ENCODE results near the gene ADAMTS20.
A peak's percentile ranks its signal among the peaks of the same experiment; 100 is the strongest.

The ADAMTS20 gene

GRCh38 chr12:43493261-43493797 lies 58.7 kb downstream of the ADAMTS20 start:
- no peak for DNase-seq (ENCODE audit: low read depth, low spot score)

GRCh38 chr12:43482311-43483085 lies 69.5 kb downstream of the ADAMTS20 start:
- no peak for DNase-seq (ENCODE audit: low read depth, low spot score)

- no peak for DNase-seq (ENCODE audit: low read depth, low spot score)
Observed at GRCh38 chr12:43480591-43480990, 71.4 kb downstream of the ADAMTS20 start.

GRCh38 chr12:43462741-43463140 lies 89.3 kb downstream of the ADAMTS20 start:
- no peak for DNase-seq (ENCODE audit: low read depth, low spot score)

GRCh38 chr12:43462080-43462479 lies 89.9 kb downstream of the ADAMTS20 start:
- no peak for DNase-seq (ENCODE audit: low read depth, low spot score)

- DNase-seq (ENCODE audit: low read depth, low spot score): no peak
Observed at GRCh38 chr12:43459285-43459684, 92.7 kb downstream of the ADAMTS20 start.

- DNase-seq (ENCODE audit: low read depth, low spot score): no peak
Observed at GRCh38 chr12:43453761-43454160, 98.2 kb downstream of the ADAMTS20 start.

GRCh38 chr12:43444940-43445564 lies 107.0 kb downstream of the ADAMTS20 start:
- DNase-seq (ENCODE audit: low read depth, low spot score): peak; percentile 16

- no peak for DNase-seq (ENCODE audit: low read depth, low spot score)
Observed at GRCh38 chr12:43436597-43436996, 115.4 kb downstream of the ADAMTS20 start.

- no peak for DNase-seq (ENCODE audit: low read depth, low spot score)
Observed at GRCh38 chr12:43434614-43435013, 117.4 kb downstream of the ADAMTS20 start.

- no peak for DNase-seq (ENCODE audit: low read depth, low spot score)
Observed at GRCh38 chr12:43428088-43428600, 123.9 kb downstream of the ADAMTS20 start.

- DNase-seq (ENCODE audit: low read depth, low spot score): no peak
Observed at GRCh38 chr12:43425361-43425760, 126.6 kb downstream of the ADAMTS20 start.

- no peak for DNase-seq (ENCODE audit: low read depth, low spot score)
Observed at GRCh38 chr12:43416981-43417380, 135.0 kb downstream of the ADAMTS20 start.

GRCh38 chr12:43407816-43408645 lies 144.0 kb downstream of the ADAMTS20 start:
- DNase-seq (ENCODE audit: low read depth, low spot score): no peak

GRCh38 chr12:43406801-43407200 lies 145.2 kb downstream of the ADAMTS20 start:
- no peak for DNase-seq (ENCODE audit: low read depth, low spot score)

- no peak for DNase-seq (ENCODE audit: low read depth, low spot score)
Observed at GRCh38 chr12:43402436-43402835, 149.6 kb downstream of the ADAMTS20 start.

- DNase-seq (ENCODE audit: low read depth, low spot score): no peak
Observed at GRCh38 chr12:43401096-43401495, 150.9 kb downstream of the ADAMTS20 start.

- no peak for DNase-seq (ENCODE audit: low read depth, low spot score)
Observed at GRCh38 chr12:43396671-43397070, 155.3 kb downstream of the ADAMTS20 start.

GRCh38 chr12:43392116-43392515 lies 159.9 kb downstream of the ADAMTS20 start:
- no peak for DNase-seq (ENCODE audit: low read depth, low spot score)

GRCh38 chr12:43381879-43382278 lies 170.1 kb downstream of the ADAMTS20 start:
- DNase-seq (ENCODE audit: low read depth, low spot score): no peak

GRCh38 chr12:43378448-43378847 lies 173.6 kb downstream of the ADAMTS20 start:
- DNase-seq (ENCODE audit: low read depth, low spot score): no peak

- no peak for DNase-seq (ENCODE audit: low read depth, low spot score)
Observed at GRCh38 chr12:43370263-43370662, 181.7 kb downstream of the ADAMTS20 start.
